HepG2 (cell line): ENCODE results near the gene TBATA. TPM values are rescaled to one million over a fixed set of nuclear protein-coding genes. Genes with fewer than 3 reads are reported as not detected.

Experiments used
- ATAC-seq: fragments of 200-7000 bp; cut with Tn5 transposase; 3 replicates; pipeline ENCODE4 v1.9.1; 2020; ENCODE audit warnings: mild to moderate bottlenecking, moderate library complexity
- BruUV-seq: library from RNA; stranded (reverse); fragments of 400-500 nt; replicated peaks from 2 replicates; lab custom pipeline; 2021; lab: Mats Ljungman, UMichigan
- CTCF ChIA-PET: fragments of 300-600 bp; formaldehyde crosslinking; extraction: SDS; loops from one replicate; lab custom pipeline; 2021; ENCODE audit warnings: low total read pairs, inconsistent platforms, low intra/inter-chr PET ratio; lab: Yijun Ruan, JAX
- POLR2A ChIA-PET: fragments of 350-600 bp; sonication (Branson Sonifier 250); formaldehyde crosslinking; loops from one replicate; lab custom pipeline; 2020; ENCODE audit warnings: antibody characterized with exemption, inconsistent platforms; lab: Yijun Ruan, JAX
- DNase-seq: peaks from one replicate; pipeline ENCODE4 v3.0.0-alpha.2; 2015; ENCODE audit warnings: low spot score
- FAIRE-seq: peaks from 3 replicates; lab custom pipeline; 2011; peaks lifted over from hg19 to GRCh38; lab: Jason Lieb, UNC
- H2AFZ ChIP-seq: one replicate; pipeline ENCODE4 v1.6.1; 2011; ENCODE audit warnings: low read length, inconsistent platforms
- H3K27ac ChIP-seq: fragments of 300-600 bp; 3 replicates; pipeline ENCODE4 v1.8.0; 2011; ENCODE audit warnings: mixed run types, mild to moderate bottlenecking, mixed read lengths, low read length, inconsistent platforms; ENCODE audit not compliant: insufficient read depth; ENCODE audit errors: extremely low read length
- H3K27me3 ChIP-seq, 2 experiments: fragments of 200-600 bp in 1 of 2; 2 replicates in 1 of 2; 3 replicates in 1 of 2; pipeline versions ENCODE4 v1.6.0 to v1.8.0; 2011; ENCODE audit warnings: low read length in 2 of 2, mild to moderate bottlenecking in 2 of 2, moderate library complexity in 2 of 2, inconsistent platforms in 1 of 2; ENCODE audit not compliant: insufficient read depth in 2 of 2, control insufficient read depth in 1 of 2
- H3K36me3 ChIP-seq, 2 experiments: fragments of 200-600 bp in 1 of 2; replicated peaks in 1 of 2; 2 replicates in 1 of 2; 3 replicates in 1 of 2; pipeline versions ENCODE4 v1.5.1 to v1.8.0; 2011; ENCODE audit warnings: low read length in 2 of 2, inconsistent platforms in 1 of 2; ENCODE audit not compliant: insufficient read depth in 2 of 2, control insufficient read depth in 1 of 2
- H3K4me1 ChIP-seq: 2 replicates; pipeline ENCODE4 v1.5.1; 2012; ENCODE audit warnings: low read length, inconsistent platforms; ENCODE audit not compliant: insufficient read depth
- H3K4me2 ChIP-seq: 2 replicates; pipeline ENCODE4 v1.6.0; 2011; ENCODE audit warnings: low read depth, low read length, inconsistent platforms
- H3K4me3 ChIP-seq, 3 experiments: fragments of 200-600 bp in 1 of 3; sonication (generic), shearing (Covaris generic) in 1 of 3; replicated peaks in 1 of 3; 2 replicates each; pipeline ENCODE4 v1.5.1; 2011 to 2016; ENCODE audit warnings: low read length in 3 of 3, inconsistent platforms in 2 of 3, low read depth in 2 of 3, mild to moderate bottlenecking in 2 of 3, control low read depth in 1 of 3, mixed read lengths in 1 of 3; ENCODE audit not compliant: insufficient read depth in 1 of 3
- H3K79me2 ChIP-seq: one replicate; pipeline ENCODE4 v1.6.1; 2011; ENCODE audit warnings: low read length, inconsistent platforms; ENCODE audit not compliant: insufficient read depth
- H3K9ac ChIP-seq: 2 replicates; pipeline ENCODE4 v1.6.0; 2011; ENCODE audit warnings: mild to moderate bottlenecking, low read depth, low read length, inconsistent platforms; ENCODE audit not compliant: insufficient read depth
- H3K9me3 ChIP-seq: 2 replicates; pipeline ENCODE4 v1.5.1; 2012; ENCODE audit warnings: mild to moderate bottlenecking, low read length
- H4K20me1 ChIP-seq: 2 replicates; pipeline ENCODE4 v1.6.0; 2011; ENCODE audit warnings: inconsistent platforms, mild to moderate bottlenecking, low read length, moderate library complexity; ENCODE audit not compliant: insufficient read depth
- ELF1 ChIP-seq: sonication (generic); formaldehyde crosslinking; IDR thresholded peaks from 2 replicates; pipeline ENCODE4 v1.4.0; 2020; ENCODE audit warnings: missing genetic modification reagents
- GATAD2A ChIP-seq: IDR thresholded peaks from 2 replicates; pipeline ENCODE4 v1.6.1; 2016
- GZF1 ChIP-seq: sonication (generic); formaldehyde crosslinking; IDR thresholded peaks from 2 replicates; pipeline ENCODE4 v1.5.1; 2020; ENCODE audit warnings: mild to moderate bottlenecking, missing genetic modification reagents
- HNRNPLL ChIP-seq: fragments of 200-400 bp; formaldehyde crosslinking; IDR thresholded peaks from 2 replicates; pipeline ENCODE4 v1.6.1; 2017; ENCODE audit warnings: mild to moderate bottlenecking, low read depth, low read length; ENCODE audit not compliant: poor library complexity, severe bottlenecking
- KAT8 ChIP-seq: IDR thresholded peaks from 2 replicates; pipeline ENCODE4 v1.6.1; 2016; ENCODE audit warnings: missing genetic modification reagents, missing compliant biosample characterization
- STAT5B ChIP-seq: sonication (generic); formaldehyde crosslinking; IDR thresholded peaks from 2 replicates; pipeline ENCODE4 v1.4.0; 2020; ENCODE audit warnings: missing genetic modification reagents
- YEATS4 ChIP-seq: sonication (generic); formaldehyde crosslinking; IDR thresholded peaks from 2 replicates; pipeline ENCODE4 v1.4.0; 2020; ENCODE audit warnings: missing genetic modification reagents, borderline replicate concordance
- ZNF556 ChIP-seq: sonication (generic); formaldehyde crosslinking; IDR thresholded peaks from 2 replicates; pipeline ENCODE4 v1.4.0; 2020; ENCODE audit warnings: mild to moderate bottlenecking, missing genetic modification reagents, borderline replicate concordance
- ZNF841 ChIP-seq: sonication (generic); formaldehyde crosslinking; IDR thresholded peaks from 2 replicates; pipeline ENCODE4 v1.8.1; 2023; ENCODE audit warnings: missing genetic modification reagents, borderline replicate concordance
- WGBS: methylation state at CpG from one replicate; pipeline ENCODE4 v1.1.6; 2017; ENCODE audit warnings: low lambda C conversion rate; 5-methylcytosine and 5-hydroxymethylcytosine counted together
- in situ Hi-C: cut with HindIII; loops from 2 replicates; pipeline ENCODE4 v1.10.0; 2017; ENCODE audit warnings: low pct_unique_long_range_greater_than_20kb; ENCODE audit not compliant: extremely low pct_ligation_motif_present
- intact Hi-C: fragments of 100-400 bp; cut with micrococcal nuclease; formaldehyde crosslinking; loops from one replicate; pipeline ENCODE4 v1.10.0; 2022; ENCODE audit not compliant: unreplicated experiment
- polyA plus RNA-seq, 8 experiments: library from polyadenylated mRNA; depleted of rRNA in 3 of 8; stranded (reverse) in 7 of 8; unstranded in 1 of 8; fragments of >200 nt; fragmentation: Illumina TruSeq in 4 of 8; extraction: Trizol in 4 of 8; gene quantifications; 2 replicates each; pipeline versions ENCODE4 v1.2.1 to v1.2.3, GENCODE V29; 2011 to 2016; ENCODE audit warnings: low read depth in 4 of 8, missing spikeins in 1 of 8, mixed read lengths in 1 of 8; ENCODE audit not compliant: insufficient read depth in 1 of 8
- total RNA-seq, 5 experiments: library from RNA; depleted of rRNA; stranded (reverse); fragments of >200 nt; fragmentation: Illumina TruSeq; extraction: Trizol; gene quantifications; 2 replicates each; pipeline ENCODE4 v1.2.3, GENCODE V29; 2016; ENCODE audit warnings: low read depth in 1 of 5
- TF ChIP-seq, protein P1 (sequence below): sonication (generic); formaldehyde crosslinking; IDR thresholded peaks from 2 replicates; pipeline ENCODE4 v1.8.1; 2023; ENCODE audit warnings: mild to moderate bottlenecking, moderate library complexity, missing genetic modification reagents
- TF ChIP-seq, protein P2 (sequence below): sonication (generic); formaldehyde crosslinking; IDR thresholded peaks from 2 replicates; pipeline ENCODE4 v1.5.0; 2020; ENCODE audit warnings: missing genetic modification reagents

The TBATA gene
- total and polyA plus RNA-seq, 2 of the 13 experiments (the other 11 are each of a cell fraction or from before 2014, with no cell fraction given) = not detected

DNA sequence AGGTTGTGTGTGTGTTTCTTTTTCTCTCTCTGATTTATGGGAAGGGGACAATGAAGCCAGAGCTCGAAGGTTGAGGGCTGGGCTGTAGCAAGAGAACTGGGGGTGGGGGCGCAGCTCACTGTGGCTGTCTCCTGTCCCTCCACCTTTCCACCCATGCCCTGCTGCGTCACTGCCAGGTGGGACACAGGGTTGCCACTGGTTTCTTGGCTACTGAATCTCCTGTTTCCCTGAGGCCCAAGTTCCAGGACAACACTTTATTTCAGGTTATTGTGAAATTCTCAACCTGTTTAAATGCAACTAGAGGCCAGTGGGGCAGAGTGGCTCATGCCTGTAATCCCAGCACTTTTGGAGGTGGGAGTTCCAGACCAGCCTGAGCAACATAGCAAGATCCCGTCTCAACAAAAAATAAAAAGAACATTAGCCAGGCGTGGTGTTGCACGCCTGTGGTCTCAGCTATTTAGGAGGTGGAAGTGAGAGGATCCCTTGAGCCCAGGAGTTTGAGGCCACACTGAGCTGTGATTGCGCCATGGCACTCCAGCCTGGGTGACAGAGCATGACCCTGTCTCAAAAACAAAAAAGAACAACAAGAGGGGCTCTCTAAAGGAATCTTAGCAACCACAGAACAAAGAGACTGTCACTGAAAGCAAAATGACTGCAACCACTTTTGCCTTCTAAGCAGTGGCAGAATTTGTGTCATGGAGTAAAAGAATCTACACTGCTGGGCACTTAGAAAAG is 22.6 kb downstream of the TBATA start:
- CTCF ChIA-PET = no interaction called here
- H3K9me3 ChIP-seq = peaks cover 11% of the 10 kb centered on the region
- H3K36me3 ChIP-seq = no peaks in the 10 kb centered on the region
- BruUV-seq = no TSS peak
- FAIRE-seq = no peak
- H3K4me1 ChIP-seq = peaks cover 6% of the 10 kb centered on the region; the same call in 1 of the 2 replicates
- intact Hi-C loops = loop anchor here (5.0 kb wide), 1 partner anchor 115 kb away; no protein-coding TSS in a partner anchor
- no peak overlapping the region for H3K9ac ChIP-seq
- H3K27ac ChIP-seq = no peak overlapping the region
- no peaks in the 10 kb centered on the region for H3K27me3 ChIP-seq
- POLR2A ChIA-PET = no interaction called here
- no peak for ATAC-seq
- H4K20me1 ChIP-seq = no peaks in the 10 kb centered on the region
- no peak overlapping the region for H3K4me3 ChIP-seq
- H3K4me2 ChIP-seq = no peak overlapping the region
- WGBS = 29% methylated on average over 7 of the region's 7 CpGs
- no peak for DNase-seq
- TF ChIP-seq GZF1 (CRISPR knock-in tag) (no peak), YEATS4 (CRISPR knock-in tag) (no peak), HNRNPLL (no peak), ZNF841 (CRISPR knock-in tag) (no peak), STAT5B (no peak), KAT8 (CRISPR knock-in tag) (no peak), GATAD2A (CRISPR knock-in tag) (no peak), ZNF556 (CRISPR knock-in tag) (no peak), ELF1 (no peak)
- TF ChIP-seq, protein P1, sequence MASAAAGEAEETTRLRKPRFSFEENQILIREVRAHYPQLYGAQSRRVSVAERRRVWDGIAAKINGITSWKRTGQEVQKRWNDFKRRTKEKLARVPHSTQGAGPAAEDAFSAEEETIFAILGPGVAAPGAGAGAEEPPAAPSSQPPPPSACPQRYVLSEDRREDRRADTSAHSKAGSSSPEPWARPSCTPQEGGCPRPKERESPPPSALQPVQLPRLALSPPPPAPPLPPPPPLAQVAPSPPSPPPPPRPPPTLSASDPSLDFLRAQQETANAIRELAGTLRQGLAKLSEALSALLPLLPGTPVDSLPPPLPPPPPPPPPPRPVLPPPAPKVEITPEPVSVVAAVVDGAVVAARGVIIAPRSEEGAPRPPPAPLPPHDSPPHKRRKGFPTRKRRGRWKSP = no peak
- TF ChIP-seq, protein P2, sequence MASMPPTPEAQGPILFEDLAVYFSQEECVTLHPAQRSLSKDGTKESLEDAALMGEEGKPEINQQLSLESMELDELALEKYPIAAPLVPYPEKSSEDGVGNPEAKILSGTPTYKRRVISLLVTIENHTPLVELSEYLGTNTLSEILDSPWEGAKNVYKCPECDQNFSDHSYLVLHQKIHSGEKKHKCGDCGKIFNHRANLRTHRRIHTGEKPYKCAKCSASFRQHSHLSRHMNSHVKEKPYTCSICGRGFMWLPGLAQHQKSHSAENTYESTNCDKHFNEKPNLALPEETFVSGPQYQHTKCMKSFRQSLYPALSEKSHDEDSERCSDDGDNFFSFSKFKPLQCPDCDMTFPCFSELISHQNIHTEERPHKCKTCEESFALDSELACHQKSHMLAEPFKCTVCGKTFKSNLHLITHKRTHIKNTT (CRISPR knock-in tag) = no peak
- no peak overlapping the region for H2AFZ ChIP-seq
- in situ Hi-C loops = loop anchor here (5.0 kb wide), 1 partner anchor 215 kb away; no protein-coding TSS in a partner anchor
- H3K79me2 ChIP-seq = no peaks in the 10 kb centered on the region
